H1 (cell line): ENCODE measurements around the gene PRF1. TPM values are rescaled to one million over a fixed set of nuclear protein-coding genes. Genes with fewer than 3 reads are reported as not detected.

Source experiments
- CTCF ChIA-PET: fragments of 300-600 bp; sonication (Branson Sonifier 250); formaldehyde crosslinking; loops from one replicate; lab custom pipeline; 2021; ENCODE audit not compliant: partially characterized antibody; lab: Charles Lee
- POLR2A ChIA-PET: fragments of 300-600 bp; sonication (Branson Sonifier 250); formaldehyde crosslinking; loops from one replicate; lab custom pipeline; 2021; ENCODE audit warnings: inconsistent platforms; ENCODE audit not compliant: partially characterized antibody; lab: Charles Lee
- DNase-seq, 2 experiments: peaks; one replicate each; pipeline versions ENCODE4 v3.0.0 to v3.0.0-alpha.2; 2010 to 2022; ENCODE audit warnings: low spot score in 2 of 2, low read depth in 1 of 2, mixed read lengths in 1 of 2
- FAIRE-seq: peaks from 2 replicates; lab custom pipeline; 2011; peaks lifted over from hg19 to GRCh38; lab: Jason Lieb, UNC
- H2AFZ ChIP-seq: 2 replicates; pipeline ENCODE4 v1.8.1; 2012; ENCODE audit warnings: low read length, inconsistent platforms
- H2AK5ac ChIP-seq: 2 replicates; pipeline ENCODE4 v1.6.1; 2013; ENCODE audit warnings: low read depth, low read length
- H2BK120ac ChIP-seq: replicated peaks from 2 replicates; pipeline ENCODE3; 2013; ENCODE audit warnings: low read depth, low read length, inconsistent platforms
- H2BK12ac ChIP-seq: 2 replicates; pipeline ENCODE4 v1.6.1; 2013; ENCODE audit warnings: low read depth, low read length
- H2BK15ac ChIP-seq: 2 replicates; pipeline ENCODE4 v1.6.1; 2013; ENCODE audit warnings: low read length
- H2BK20ac ChIP-seq: 2 replicates; pipeline ENCODE4 v1.6.1; 2013; ENCODE audit warnings: low read length
- H2BK5ac ChIP-seq: 2 replicates; pipeline ENCODE4 v1.6.1; 2013; ENCODE audit warnings: low read depth, low read length
- H3K14ac ChIP-seq: 2 replicates; pipeline ENCODE4 v1.6.1; 2013; ENCODE audit warnings: inconsistent platforms; ENCODE audit not compliant: insufficient read length
- H3K18ac ChIP-seq: 2 replicates; pipeline ENCODE4 v1.6.1; 2013; ENCODE audit warnings: low read length; ENCODE audit errors: extremely low read depth
- H3K23ac ChIP-seq: 2 replicates; pipeline ENCODE4 v1.6.1; 2013; ENCODE audit warnings: inconsistent platforms; ENCODE audit not compliant: insufficient read length
- H3K23me2 ChIP-seq: 2 replicates; pipeline ENCODE4 v1.6.1; 2013; ENCODE audit warnings: low read depth, low read length
- H3K27ac ChIP-seq: 2 replicates; pipeline ENCODE4 v1.6.1; 2011; ENCODE audit warnings: low read depth, low read length, inconsistent platforms
- H3K27me3 ChIP-seq, 4 experiments: replicated peaks in 1 of 4; 1 replicate in 1 of 4; 2 replicates in 3 of 4; pipeline versions ENCODE4 v1.6.1 to v1.8.1; 2011 to 2013; ENCODE audit warnings: low read length in 3 of 4, mild to moderate bottlenecking in 3 of 4, inconsistent platforms in 2 of 4, mixed read lengths in 2 of 4, moderate library complexity in 1 of 4; ENCODE audit not compliant: control insufficient read depth in 3 of 4, insufficient read depth in 3 of 4; ENCODE audit errors: extremely low read depth in 1 of 4
- H3K36me3 ChIP-seq, 4 experiments: 2 replicates each; pipeline versions ENCODE4 v1.6.1 to v1.8.1; 2011 to 2013; ENCODE audit warnings: mild to moderate bottlenecking in 4 of 4, low read length in 3 of 4, moderate library complexity in 2 of 4, control low read depth in 1 of 4, inconsistent platforms in 1 of 4; ENCODE audit not compliant: insufficient read depth in 4 of 4, control insufficient read depth in 2 of 4
- H3K4ac ChIP-seq: replicated peaks from 2 replicates; pipeline ENCODE3; 2013; ENCODE audit warnings: low read length, low read depth, mixed read lengths, inconsistent platforms; ENCODE audit not compliant: insufficient read length
- H3K4me1 ChIP-seq, 4 experiments: replicated peaks in 1 of 4; 1 replicate in 1 of 4; 2 replicates in 3 of 4; pipeline versions ENCODE4 v1.6.1 to v1.8.1; 2011 to 2013; ENCODE audit warnings: low read length in 3 of 4, inconsistent platforms in 2 of 4, mixed read lengths in 1 of 4; ENCODE audit not compliant: insufficient read depth in 4 of 4, control insufficient read depth in 3 of 4
- H3K4me2 ChIP-seq, 2 experiments: 2 replicates each; pipeline versions ENCODE4 v1.6.1 to v1.8.1; 2011 to 2013; ENCODE audit warnings: low read depth in 2 of 2, low read length in 2 of 2, control low read depth in 1 of 2, inconsistent platforms in 1 of 2, mild to moderate bottlenecking in 1 of 2; ENCODE audit not compliant: insufficient read depth in 1 of 2
- H3K4me3 ChIP-seq, 4 experiments: fragments of 200-600, 300-600 bp in 1 of 4; sonication (generic), shearing (Covaris generic), sonication (Bioruptor Twin) in 1 of 4; 2 replicates each; pipeline versions ENCODE4 v1.5.1 to v1.8.1; 2011 to 2016; ENCODE audit warnings: low read length in 4 of 4, low read depth in 3 of 4, control low read depth in 2 of 4, inconsistent platforms in 2 of 4, mild to moderate bottlenecking in 2 of 4, mixed read lengths in 1 of 4, moderate library complexity in 1 of 4; ENCODE audit not compliant: insufficient read depth in 2 of 4; ENCODE audit errors: extremely low read depth in 1 of 4
- H3K56ac ChIP-seq: replicated peaks from 2 replicates; pipeline ENCODE3; 2013; ENCODE audit warnings: low read depth, mild to moderate bottlenecking, mixed read lengths, low read length, inconsistent platforms; ENCODE audit not compliant: insufficient read length
- H3K79me1 ChIP-seq: 2 replicates; pipeline ENCODE4 v1.6.1; 2013; ENCODE audit warnings: low read depth, low read length, control low read depth
- H3K79me2 ChIP-seq, 2 experiments: 2 replicates each; pipeline versions ENCODE4 v1.6.1 to v1.8.1; 2012 to 2013; ENCODE audit warnings: low read length in 2 of 2, mild to moderate bottlenecking in 2 of 2, inconsistent platforms in 1 of 2; ENCODE audit not compliant: insufficient read depth in 2 of 2, control insufficient read depth in 1 of 2
- H3K9ac ChIP-seq, 4 experiments: replicated peaks in 1 of 4; 1 replicate in 1 of 4; 2 replicates in 3 of 4; pipeline versions ENCODE4 v1.6.1 to v1.8.1; 2011 to 2013; ENCODE audit warnings: low read depth in 3 of 4, low read length in 3 of 4, control low read depth in 2 of 4, mild to moderate bottlenecking in 2 of 4, moderate library complexity in 2 of 4, inconsistent platforms in 1 of 4; ENCODE audit errors: extremely low read depth in 1 of 4
- H3K9me3 ChIP-seq, 2 experiments: 2 replicates each; pipeline versions ENCODE4 v1.6.1 to v1.8.1; 2012 to 2013; ENCODE audit warnings: mild to moderate bottlenecking in 2 of 2, moderate library complexity in 2 of 2, control low read depth in 1 of 2, inconsistent platforms in 1 of 2, low read depth in 1 of 2, low read length in 1 of 2, mixed read lengths in 1 of 2; ENCODE audit not compliant: insufficient read depth in 2 of 2
- H4K20me1 ChIP-seq, 2 experiments: replicated peaks in 1 of 2; 2 replicates each; pipeline versions ENCODE3 to v1.8.1; 2011 to 2013; ENCODE audit warnings: inconsistent platforms in 2 of 2, low read length in 2 of 2, mild to moderate bottlenecking in 1 of 2; ENCODE audit not compliant: insufficient read depth in 2 of 2, control insufficient read depth in 1 of 2
- H4K5ac ChIP-seq: 2 replicates; pipeline ENCODE4 v1.6.1; 2013; ENCODE audit warnings: low read length, low read depth, mixed read lengths, inconsistent platforms; ENCODE audit not compliant: insufficient read length
- H4K8ac ChIP-seq: 2 replicates; pipeline ENCODE4 v1.8.0; 2013; ENCODE audit warnings: mild to moderate bottlenecking, moderate library complexity, low read length, inconsistent platforms; ENCODE audit not compliant: insufficient read depth; ENCODE audit errors: extremely low read depth
- H4K91ac ChIP-seq: replicated peaks from 2 replicates; pipeline ENCODE3; 2013; ENCODE audit warnings: low read length, mixed read lengths, inconsistent platforms; ENCODE audit not compliant: insufficient read length
- KDM1A ChIP-seq: fragments of 200-600, 300-600 bp; sonication (generic); IDR thresholded peaks from 2 replicates; pipeline ENCODE4 v1.7.1; 2016; ENCODE audit warnings: mild to moderate bottlenecking, low read length, borderline replicate concordance
- NRF1 ChIP-seq: IDR thresholded peaks from 2 replicates; pipeline ENCODE4 v1.6.1; 2011; ENCODE audit warnings: mild to moderate bottlenecking, low read depth, low read length, improper control_type of control experiment
- WGBS, 2 experiments: shearing (Covaris generic) in 1 of 2; methylation state at CpG; one replicate each; pipeline versions ENCODE4 v1.1.6 to v1.1.7; 2013 to 2015; ENCODE audit warnings: low lambda C conversion rate in 2 of 2, mixed read lengths in 2 of 2, inconsistent platforms in 1 of 2, low coverage in 1 of 2, missing lambda C conversion rate in 1 of 2; ENCODE audit not compliant: insufficient replicate concordance in 2 of 2, insufficient coverage in 1 of 2, insufficient read length in 1 of 2; ENCODE audit errors: extremely low coverage in 1 of 2, missing lambda C conversion rate in 1 of 2; 5-methylcytosine and 5-hydroxymethylcytosine counted together
- polyA plus RNA-seq, 7 experiments: library from polyadenylated mRNA; depleted of rRNA in 3 of 7; stranded (reverse) in 5 of 7; unstranded in 2 of 7; fragments of >200 nt in 5 of 7; fragments of 200-250 nt in 2 of 7; gene quantifications; 1 replicate in 5 of 7; 2 replicates in 1 of 7; 4 replicates in 1 of 7; pipeline versions ENCODE4 v1.2.1 to v1.2.3, GENCODE V29; 2011 to 2013; ENCODE audit warnings: missing spikeins in 2 of 7, mixed read lengths in 2 of 7
- total RNA-seq: library from RNA; stranded (reverse); fragmentation: NEBNext Ultra II Directional; extraction: Animal tissue kit (Norgen Biotek cat#: 25700); gene quantifications from 2 replicates; pipeline ENCODE4 v1.2.1, GENCODE V29; 2021

Gene PRF1
- total and polyA plus RNA-seq, 2 of the 8 experiments (the other 6 are each of a cell fraction or from before 2014, with no cell fraction given): 0.15 TPM; not detected in 1

- Histone ChIP-seq H3K27me3 (no peaks in the 10 kb centered on the region), H3K4me3 (no peak overlapping the region), H3K56ac (no peak overlapping the region), H3K79me2 (no peaks in the 10 kb centered on the region), H3K18ac (no peak overlapping the region), H3K4ac (no peak overlapping the region), H2BK5ac (no peak overlapping the region), H4K8ac (no peak overlapping the region), H2AFZ (no peak overlapping the region), H4K20me1 (peaks cover 0 to 6% of the 10 kb centered on the region in 2 experiments), H2BK12ac (no peak overlapping the region), H4K91ac (no peak overlapping the region), H3K4me1 (no peaks in the 10 kb centered on the region), H3K27ac (no peak overlapping the region), H3K36me3 (no peaks in the 10 kb centered on the region), H2AK5ac (no peak overlapping the region), H3K9ac (no peak overlapping the region), H3K23ac (no peak overlapping the region), H4K5ac (no peak overlapping the region), H3K9me3 (no peaks in the 10 kb centered on the region), H3K23me2 (no peaks in the 10 kb centered on the region), H2BK15ac (no peak overlapping the region), H2BK120ac (no peak overlapping the region), H3K4me2 (no peak overlapping the region), H2BK20ac (no peak overlapping the region), H3K79me1 (no peaks in the 10 kb centered on the region), H3K14ac (no peak overlapping the region)
- 96% methylated on average over 6 of the region's 7 CpGs; no CpG with 5 or more reads in 1 of the 2 experiments for WGBS, 2 experiments
- ChIA-PET CTCF (interaction anchor here (1.0 to 2.7 kb wide), 5 partner anchors 9 to 187 kb away, joined by 3 to 15 read pairs (median 4); no protein-coding TSS in a partner anchor), POLR2A (no interaction called here)
- FAIRE-seq (no peak), DNase-seq (no peak)
- no peak for TF ChIP-seq KDM1A
- TF ChIP-seq NRF1: no peak
These were observed 33.6 kb downstream of the PRF1 start for GRCh38 chr10:70568781-70569495.
